Stimulated activated CD4-positive, alpha-beta T cell treated with anti-CD3 and anti-CD28 coated beads, Interleukin-1b, Interleukin-23, amount 100 ng/mL, for 4 hours (primary cell): ENCODE data around the gene CHAF1A.
A peak's percentile ranks its signal among the peaks of the same experiment; 100 is the strongest.

ENCODE experiments used
- DNase-seq, 2 donors: peaks; one replicate each; pipeline ENCODE4 v3.0.0-alpha.2; 2020; ENCODE audit warnings: low read depth in 2 of 2

Gene CHAF1A

DNA sequence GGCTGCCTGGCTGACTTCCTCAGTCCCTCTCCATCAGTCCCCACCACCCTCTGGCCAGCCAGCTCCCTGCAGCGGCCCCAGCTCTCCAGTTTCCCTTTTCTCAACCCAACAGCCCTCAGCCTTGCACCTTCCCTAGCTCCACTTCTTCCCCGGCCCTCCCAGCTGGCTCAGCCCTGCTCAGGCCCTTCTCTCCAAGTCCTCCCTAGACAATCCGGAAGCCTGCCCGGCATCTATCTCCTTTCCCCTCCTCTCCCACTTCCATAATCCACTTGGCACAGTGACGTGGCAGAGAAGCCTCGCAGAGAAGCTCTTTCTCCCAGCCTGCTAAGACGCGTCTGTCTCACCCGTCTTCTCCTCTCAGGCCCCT is 54.0 kb downstream of the CHAF1A start:
- no peak for DNase-seq

GRCh38 chr19:4456843-4457653 is 54.6 kb downstream of the CHAF1A start:
- peak; percentile 53 to 54 for DNase-seq

DNA sequence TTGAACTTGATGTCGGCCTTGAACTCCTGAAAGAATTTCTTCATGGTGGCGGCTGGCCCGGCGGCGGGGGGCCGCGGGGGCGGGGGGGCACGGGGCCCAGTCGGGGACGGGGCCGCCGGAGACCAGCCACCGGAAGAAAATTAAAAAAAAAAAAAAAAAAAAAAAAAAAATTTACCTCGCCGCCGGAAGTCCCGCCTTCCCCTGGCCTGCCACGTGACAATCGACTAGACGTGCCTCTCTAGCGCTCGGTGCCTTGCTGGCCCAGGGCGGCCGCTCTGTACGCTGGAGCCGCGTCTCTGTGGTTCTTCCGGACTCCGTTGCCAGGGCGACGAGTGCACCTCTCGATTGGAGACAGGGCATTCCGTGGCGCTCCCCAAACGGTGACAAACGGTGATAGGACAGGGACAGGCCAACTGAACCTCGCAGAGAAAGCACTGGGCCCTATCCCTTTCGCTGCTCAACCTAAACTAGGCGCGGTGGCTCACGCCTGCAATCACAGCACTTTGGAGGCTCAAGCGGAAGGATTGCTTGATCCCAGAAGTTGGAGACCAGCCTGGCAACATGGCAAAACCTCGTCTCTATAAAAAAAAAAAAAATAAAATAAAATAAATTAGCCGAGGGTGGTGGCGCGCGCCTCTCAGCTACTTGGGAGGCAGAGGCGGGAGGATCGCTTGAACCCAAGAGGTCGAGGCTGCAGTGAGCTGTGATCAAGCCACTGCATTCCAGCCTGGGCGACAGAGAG is 55.4 kb downstream of the CHAF1A start, which contains the start of gene UBXN6:
Gene UBXN6 (minus strand): TSS at position 141 of the 742 bp plus-strand sequence. CDS start 97 bp downstream, at position 44.
- DNase-seq, result peak; percentile 91 to 94

GRCh38 chr19:4464815-4465581 is 62.6 kb downstream of the CHAF1A start:
- no peak for DNase-seq

GRCh38 chr19:4467835-4468234 is 65.4 kb downstream of the CHAF1A start:
- no peak for DNase-seq

DNA sequence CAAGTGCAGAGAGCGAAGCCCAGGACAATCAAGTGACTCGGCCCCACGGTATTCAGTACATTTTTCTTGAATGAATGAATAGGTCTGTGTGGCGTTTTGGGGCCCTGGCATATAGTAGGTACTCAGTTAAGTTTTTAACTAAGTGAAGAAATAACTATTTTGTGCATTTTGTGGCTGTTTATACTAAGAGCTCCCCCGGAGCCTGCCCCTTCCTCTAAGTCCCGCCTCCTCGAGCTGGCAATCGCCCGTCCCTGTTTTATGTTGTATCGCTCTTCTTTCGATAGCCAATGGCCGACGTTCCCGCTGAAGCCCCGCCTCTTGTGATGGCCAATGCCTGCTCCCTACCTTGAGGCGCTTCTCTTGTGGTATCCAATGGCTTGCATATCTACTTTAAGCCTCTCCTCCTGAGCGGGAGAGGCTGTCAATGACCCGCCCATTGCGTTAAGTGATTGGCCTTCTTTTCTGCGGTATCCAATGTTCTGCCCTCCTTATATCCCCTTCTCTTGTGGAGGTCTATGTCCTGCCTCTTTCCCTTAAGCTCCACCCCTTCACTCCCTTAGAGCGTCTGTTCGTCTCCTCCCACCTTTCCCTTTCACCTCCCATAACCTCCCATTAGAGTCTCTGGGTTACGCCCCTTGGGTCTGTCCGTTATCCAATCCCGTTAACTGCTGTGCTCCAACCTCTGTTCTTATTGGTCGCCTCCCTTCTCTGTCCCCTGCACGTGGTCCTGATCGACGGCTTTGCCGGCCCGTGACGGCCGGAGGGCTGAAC is 69.1 kb downstream of the CHAF1A start:
- DNase-seq, result peak; percentile 87 to 94

- DNase-seq, result peak in 1 of 2 donors; percentile 94
Measured at GRCh38 chr19:4472174-4472974, 69.9 kb downstream of the CHAF1A start, which contains the start of gene HDGFL2. Gene HDGFL2 (plus strand): TSS chr19:4472297. CDS start chr19:4472351, 54 bp downstream.

- DNase-seq, result no peak
Measured at GRCh38 chr19:4473011-4473762, 70.7 kb downstream of the CHAF1A start.

- no peak for DNase-seq
Measured at GRCh38 chr19:4473763-4474513, 71.5 kb downstream of the CHAF1A start.

DNA sequence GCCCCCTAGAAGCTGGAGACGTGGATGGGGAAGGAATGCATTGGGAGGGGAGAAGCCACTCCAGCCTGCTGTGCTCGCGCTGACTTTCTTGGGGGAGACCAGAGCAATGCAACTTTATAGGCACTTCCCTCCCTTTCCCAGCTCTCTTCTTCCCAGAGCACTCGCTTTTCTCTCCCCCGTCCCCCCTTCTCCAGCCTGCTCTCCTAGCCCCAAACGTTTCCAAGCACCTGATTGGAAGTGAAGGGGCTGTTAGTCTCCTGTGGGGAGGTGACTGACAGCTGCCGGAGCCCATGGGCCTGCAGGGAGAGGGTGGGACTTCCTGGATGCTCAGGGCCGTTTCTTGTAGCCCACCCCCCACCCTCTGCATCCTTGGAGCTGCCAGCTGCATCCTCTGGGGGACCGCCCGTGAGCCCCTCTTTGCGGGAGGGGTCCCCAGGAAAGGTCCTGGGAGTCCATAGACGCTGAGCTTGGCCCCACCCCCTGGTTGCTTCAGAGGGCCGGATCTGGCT is 72.1 kb downstream of the CHAF1A start:
- DNase-seq, result no peak

DNA sequence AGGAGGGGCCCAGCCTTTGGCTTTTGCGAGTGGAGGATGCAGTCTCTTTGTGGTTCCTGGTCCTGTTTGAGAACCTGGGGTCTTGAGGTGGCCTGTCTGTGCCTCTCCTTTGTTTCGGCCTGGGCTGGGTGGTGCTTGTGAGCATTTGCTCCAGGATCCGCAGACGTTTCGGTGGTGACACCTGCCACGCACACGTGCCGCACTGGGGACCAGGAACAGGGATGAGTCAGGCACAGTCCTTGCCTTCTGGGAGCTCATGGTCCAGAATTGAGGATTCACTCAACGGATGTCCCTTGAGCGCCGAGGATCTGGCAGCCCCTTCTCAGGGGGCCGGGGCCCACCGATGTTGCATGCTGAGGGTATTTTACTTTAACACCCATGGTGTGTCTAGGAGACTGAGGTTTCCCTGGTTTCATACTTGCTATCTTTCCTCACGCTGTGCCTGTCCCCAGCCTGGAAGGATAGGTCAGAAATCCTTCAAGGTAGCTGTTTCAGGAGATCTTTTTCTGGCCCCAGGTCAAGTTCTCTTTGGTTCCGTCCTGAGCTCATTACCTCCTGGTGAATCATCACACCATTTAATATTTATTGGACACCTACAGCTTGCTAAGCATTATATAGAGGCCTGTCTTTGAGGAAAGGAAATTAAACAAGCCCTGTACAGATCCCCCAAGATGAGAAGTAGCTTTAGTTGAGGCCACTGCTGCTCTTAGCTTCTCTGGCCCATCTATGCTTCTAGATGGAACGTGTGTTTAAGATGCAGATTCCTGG is 74.8 kb downstream of the CHAF1A start:
- DNase-seq, result no peak

GRCh38 chr19:4482721-4483364 is 80.4 kb downstream of the CHAF1A start:
- no peak for DNase-seq

GRCh38 chr19:4483385-4483784 is 80.9 kb downstream of the CHAF1A start:
- no peak for DNase-seq

GRCh38 chr19:4487572-4487971 is 85.1 kb downstream of the CHAF1A start:
- DNase-seq, result no peak

DNA sequence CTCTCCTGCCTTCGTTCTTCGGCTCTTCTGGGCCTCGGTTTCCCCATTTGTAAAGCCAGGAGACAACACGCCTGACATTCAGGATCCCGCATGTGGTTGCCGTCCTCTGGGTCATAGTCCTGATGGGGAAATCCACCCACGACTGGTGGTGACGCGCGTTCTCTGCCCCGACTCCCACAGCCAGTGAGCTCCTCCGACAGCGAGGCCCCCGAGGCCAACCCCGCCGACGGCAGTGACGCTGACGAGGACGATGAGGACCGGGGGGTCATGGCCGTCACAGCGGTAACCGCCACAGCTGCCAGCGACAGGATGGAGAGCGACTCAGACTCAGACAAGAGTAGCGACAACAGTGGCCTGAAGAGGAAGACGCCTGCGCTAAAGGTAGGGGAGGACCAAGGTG is 86.1 kb downstream of the CHAF1A start:
- no peak for DNase-seq

DNA sequence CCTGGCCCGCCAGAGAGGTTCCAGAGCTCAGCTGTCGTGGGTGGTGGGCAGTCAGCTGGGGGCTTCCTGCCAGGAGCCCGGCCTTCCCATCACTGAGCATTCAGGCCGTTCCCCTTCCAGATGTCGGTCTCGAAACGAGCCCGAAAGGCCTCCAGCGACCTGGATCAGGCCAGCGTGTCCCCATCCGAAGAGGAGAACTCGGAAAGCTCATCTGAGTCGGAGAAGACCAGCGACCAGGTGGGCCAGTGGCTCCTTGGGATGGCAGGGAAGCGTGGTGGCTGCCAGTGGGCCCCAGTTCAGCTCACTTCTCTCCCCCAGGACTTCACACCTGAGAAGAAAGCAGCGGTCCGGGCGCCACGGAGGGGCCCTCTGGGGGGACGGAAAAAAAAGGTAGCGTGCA is 89.0 kb downstream of the CHAF1A start:
- no peak for DNase-seq

DNA sequence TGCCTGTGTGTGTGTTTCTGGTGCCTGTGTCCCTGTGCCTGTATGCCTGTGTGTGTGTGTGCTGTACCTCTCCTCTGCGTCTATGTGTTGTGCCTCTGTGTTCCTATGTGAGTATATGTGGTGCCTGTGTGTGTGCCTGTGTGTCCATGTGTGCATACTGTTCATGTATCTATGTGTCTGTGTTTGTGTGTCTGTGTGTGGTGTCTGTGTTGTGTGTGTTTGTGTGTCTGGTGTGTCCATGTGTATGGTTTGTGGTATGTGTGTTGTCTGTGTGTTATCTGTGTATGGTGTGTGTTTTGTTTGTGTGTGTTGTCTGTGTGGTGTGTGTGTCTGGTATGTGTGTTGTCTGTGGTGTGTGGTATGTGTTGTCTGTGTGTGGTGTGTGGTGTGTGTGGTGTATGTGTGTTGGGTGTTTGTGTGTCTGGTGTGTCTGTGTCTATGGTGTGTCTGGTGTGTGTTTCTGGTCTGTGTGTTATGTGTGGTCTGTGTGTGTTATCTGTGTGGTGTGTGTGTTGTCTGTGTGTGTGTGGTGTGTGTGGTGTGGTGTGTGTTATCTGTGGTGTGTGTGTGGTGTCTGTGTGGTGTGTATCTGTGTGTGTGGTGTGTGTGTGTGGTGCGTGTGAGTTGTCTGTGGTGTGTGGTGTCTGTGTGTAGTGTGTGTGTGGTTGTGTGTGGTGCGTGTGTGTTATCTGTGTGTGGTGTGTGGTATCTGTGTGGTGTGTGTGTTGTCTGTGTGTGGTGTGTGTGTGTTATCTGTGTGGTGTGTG is 90.1 kb downstream of the CHAF1A start:
- DNase-seq, result no peak
